Stimulated activated CD4-positive, alpha-beta T cell treated with anti-CD3 and anti-CD28 coated beads, TNF-alpha, amount 100 ng/mL, for 24 hours (primary cell): ENCODE measurements around the gene LINC01488.

Source experiments
- DNase-seq, 3 experiments: peaks; one replicate each; pipeline ENCODE4 v3.0.0-alpha.2; 2020; ENCODE audit warnings: low read depth in 3 of 3

The LINC01488 gene

GRCh38 chr11:69492201-69492991 is 10.9 kb downstream of the LINC01488 start:
- no peak for DNase-seq

GRCh38 chr11:69493931-69494821 is 12.7 kb downstream of the LINC01488 start:
- DNase-seq, result no peak

GRCh38 chr11:69494851-69495250 is 13.4 kb downstream of the LINC01488 start:
- no peak for DNase-seq

GRCh38 chr11:69495441-69496201 is 14.2 kb downstream of the LINC01488 start:
- no peak for DNase-seq

- DNase-seq, result no peak
Observed at GRCh38 chr11:69496202-69496557, 14.7 kb downstream of the LINC01488 start.

- DNase-seq, result no peak
Observed at GRCh38 chr11:69496631-69497220, 15.3 kb downstream of the LINC01488 start.

- no peak for DNase-seq
Observed at GRCh38 chr11:69497221-69497787, 15.8 kb downstream of the LINC01488 start.

GRCh38 chr11:69498614-69499175 is 17.2 kb downstream of the LINC01488 start:
- no peak for DNase-seq

- no peak for DNase-seq
Observed at GRCh38 chr11:69499186-69499917, 17.9 kb downstream of the LINC01488 start.

GRCh38 chr11:69499918-69500284 is 18.4 kb downstream of the LINC01488 start:
- no peak for DNase-seq

GRCh38 chr11:69500285-69501120 is 19.0 kb downstream of the LINC01488 start:
- no peak for DNase-seq

- no peak for DNase-seq
Observed at GRCh38 chr11:69501121-69501489, 19.6 kb downstream of the LINC01488 start.

- DNase-seq, result no peak
Observed at GRCh38 chr11:69501891-69502860, 20.7 kb downstream of the LINC01488 start.

- no peak for DNase-seq
Observed at GRCh38 chr11:69504127-69504526, 22.7 kb downstream of the LINC01488 start.

- no peak for DNase-seq
Observed at GRCh38 chr11:69504576-69505335, 23.3 kb downstream of the LINC01488 start.

- DNase-seq, result no peak
Observed at GRCh38 chr11:69508974-69509373, 27.5 kb downstream of the LINC01488 start.

GRCh38 chr11:69509381-69509780 is 27.9 kb downstream of the LINC01488 start:
- DNase-seq, result no peak
